ENCODE measurements around the gene NEU4. TPM values are rescaled to one million over a fixed set of nuclear protein-coding genes. Genes with fewer than 3 reads are reported as not detected.

The NEU4 gene
- total RNA-seq, 1 donor from 2014 or later, result 0.31 TPM

GRCh38 chr2:241855888-241856422 is 47.0 kb downstream of the NEU4 start:
- Mint-ChIP-seq H3K36me3 (ENCODE audit: low read depth) (no peaks in the 10 kb centered on the region), H3K4me3 (no peak overlapping the region), H3K4me1 (peaks cover 21% of the 10 kb centered on the region), H3K27ac (no peak overlapping the region), H3K9me3 (no peaks in the 10 kb centered on the region), H3K27me3 (peaks cover 3% of the 10 kb centered on the region)
- no peak for TF ChIP-seq CTCF (IDR thresholded peaks at IDR 0.05)
- intact Hi-C loops (cut with micrococcal nuclease), result loop anchor here (5.0 kb wide), 1 partner anchor 54 kb away; no protein-coding TSS in a partner anchor
- ChIA-PET CTCF (no interaction called here), POLR2A (no interaction called here)
- ATAC-seq (ENCODE audit: low read depth) (no peak), DNase-seq (no peak)

- CTCF ChIA-PET, result no interaction called here
- TF ChIP-seq CTCF (IDR thresholded peaks at IDR 0.05), result no peak
- Mint-ChIP-seq H3K27ac (no peak overlapping the region), H3K9me3 (no peaks in the 10 kb centered on the region), H3K36me3 (ENCODE audit: low read depth) (no peaks in the 10 kb centered on the region), H3K27me3 (peaks cover 12% of the 10 kb centered on the region), H3K4me3 (peak overlapping the region; percentile 7), H3K4me1 (peaks cover 30% of the 10 kb centered on the region)
- POLR2A ChIA-PET, result no interaction called here
- intact Hi-C loops (cut with micrococcal nuclease), result loop anchor here (5.0 kb wide), 1 partner anchor 55 kb away; no protein-coding TSS in a partner anchor
- DNase-seq, result no peak
- ATAC-seq (ENCODE audit: low read depth), result no peak
Measured at GRCh38 chr2:241857041-241857541, 48.1 kb downstream of the NEU4 start.

GRCh38 chr2:241857572-241858121 is 48.7 kb downstream of the NEU4 start:
- intact Hi-C loops (cut with micrococcal nuclease), result loop anchor here (5.0 kb wide), 1 partner anchor 55 kb away; no protein-coding TSS in a partner anchor
- TF ChIP-seq CTCF (IDR thresholded peaks at IDR 0.05), result no peak
- Mint-ChIP-seq H3K27ac (peak overlapping the region; percentile 35), H3K9me3 (no peaks in the 10 kb centered on the region), H3K4me1 (peaks cover 30% of the 10 kb centered on the region), H3K27me3 (peaks cover 12% of the 10 kb centered on the region), H3K4me3 (no peak overlapping the region), H3K36me3 (ENCODE audit: low read depth) (no peaks in the 10 kb centered on the region)
- DNase-seq, result no peak
- ChIA-PET CTCF (no interaction called here), POLR2A (no interaction called here)
- ATAC-seq (ENCODE audit: low read depth), result no peak

GRCh38 chr2:241858206-241859016 is 49.4 kb downstream of the NEU4 start, which contains the start of gene PDCD1:
Gene PDCD1, minus strand, starts transcription at chr2:241858894. Its CDS starts 56 bp downstream, at chr2:241858838.
- H3K4me1 Mint-ChIP-seq, result peaks cover 37% of the 10 kb centered on the region
- ChIA-PET CTCF (no interaction called here), POLR2A (interaction anchor here (1.8 to 2.3 kb wide), 3 partner anchors 14 to 124 kb away, joined by 7 to 23 read pairs (median 12); partner anchors contain the start of gene D2HGDH)
- peak within 1 kb of the TSS; percentile 91 for H3K27ac Mint-ChIP-seq
- peak within 1 kb of the TSS; percentile 79 for H3K4me3 Mint-ChIP-seq
- H3K9me3 Mint-ChIP-seq, result no peaks in the 10 kb centered on the region
- no peak for TF ChIP-seq CTCF (IDR thresholded peaks at IDR 0.05)
- peaks cover 19% of the 10 kb centered on the region for H3K27me3 Mint-ChIP-seq
- no peak for DNase-seq
- H3K36me3 Mint-ChIP-seq (ENCODE audit: low read depth), result no peaks in the 10 kb centered on the region
- intact Hi-C loops (cut with micrococcal nuclease), result loop anchor here (1.0 to 5.0 kb wide), 4 partner anchors 14 to 70 kb away; no protein-coding TSS in a partner anchor
- peak; percentile 43 for ATAC-seq (ENCODE audit: low read depth)
